Left colon (tissue), 2 donors: ENCODE measurements around the gene P2RX4. TPM values are rescaled to one million over a fixed set of nuclear protein-coding genes. Genes with fewer than 3 reads are reported as not detected.
"Not testable (repeated sequence)": the region's sequence is repeated elsewhere in the genome, so short reads cannot be mapped to it uniquely, and the experiment has no call there.

Experiments
- ATAC-seq: fragments of 200-7000 bp; cut with Tn5 transposase; one replicate; pipeline ENCODE4 v1.9.1; 2020; ENCODE audit warnings: mild to moderate bottlenecking, moderate library complexity
- DNase-seq, 2 donors: peaks; one replicate each; pipeline ENCODE4 v3.0.0-alpha.2; 2020
- intact Hi-C, 2 donors: fragments of 100-400 bp; cut with DNase I in 1 of 2; cut with micrococcal nuclease in 1 of 2; formaldehyde crosslinking; loops; one replicate each; pipeline versions ENCODE4 v1.11.2 to v1.14.0; 2022; cut with DNase I, micrococcal nuclease
- total RNA-seq, 2 donors: library from RNA; stranded (reverse); fragmentation: NEBNext Ultra II Directional; extraction: Animal tissue kit (Norgen Biotek cat#: 25700); gene quantifications; one replicate each; pipeline ENCODE4 v1.2.1, GENCODE V29; 2021
- donor health status: DM: no; HTN: no; CAD: no.
- donor health status: DM: yes; HTN: yes; CAD: no.

P2RX4 gene
- total RNA-seq, 2 donors from 2014 or later, result 131 to 146 TPM

DNA sequence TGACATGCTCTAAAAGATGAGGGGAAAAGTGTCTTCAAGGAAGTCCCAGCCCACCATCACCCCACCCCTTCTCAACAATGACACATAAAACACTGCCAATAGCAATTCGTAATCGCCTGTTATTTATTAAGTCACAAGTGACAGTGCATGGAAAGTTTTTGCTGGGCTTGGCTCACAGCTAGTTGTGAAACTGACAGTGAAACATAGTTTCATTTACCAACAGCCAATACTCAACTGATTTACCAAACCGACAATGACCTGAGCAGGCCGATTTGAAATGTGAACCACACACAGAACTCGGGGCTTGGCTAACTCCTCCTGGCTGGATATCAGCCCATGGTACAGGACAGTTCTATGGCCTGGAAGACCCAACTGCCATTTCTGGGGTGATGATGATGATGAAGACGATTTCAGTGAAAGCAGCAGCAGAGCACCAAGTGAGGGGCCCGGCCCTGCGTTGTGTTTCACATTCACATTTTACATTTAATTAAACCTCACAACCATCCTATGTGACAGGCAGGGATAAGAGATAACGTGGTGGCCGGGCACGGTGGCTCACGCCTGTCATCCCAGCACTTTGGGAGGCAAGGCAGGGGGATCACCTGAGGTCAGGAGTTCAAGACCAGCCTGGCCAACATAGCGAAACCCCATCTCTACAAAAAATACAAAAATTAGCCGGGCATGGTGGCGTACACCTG, 43.9 kb downstream of the P2RX4 start:
- ATAC-seq (no peak), DNase-seq (no peak)
- intact Hi-C loops, result no loop called here

DNA sequence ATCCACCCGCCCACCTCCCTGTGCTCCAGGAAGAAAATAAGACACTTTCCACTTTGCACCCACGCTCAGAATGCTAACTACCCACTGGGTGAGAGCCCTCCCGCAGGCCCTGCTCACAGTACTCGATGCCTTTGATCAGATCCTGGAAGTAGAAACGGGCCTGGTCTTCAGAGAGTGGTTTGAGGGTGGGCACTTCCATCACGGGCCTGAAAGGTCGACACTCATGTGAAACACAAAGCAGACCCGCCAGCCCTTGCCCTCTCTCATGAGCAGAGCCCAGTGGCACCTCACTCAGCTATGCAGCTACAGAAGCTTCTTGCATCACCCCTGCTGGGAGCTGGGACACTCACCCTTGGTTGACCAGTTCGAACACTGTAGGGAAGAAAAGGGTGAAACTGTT, 45.5 kb downstream of the P2RX4 start:
- ATAC-seq (no peak), DNase-seq (no peak)
- intact Hi-C loops, result no loop called here

DNA sequence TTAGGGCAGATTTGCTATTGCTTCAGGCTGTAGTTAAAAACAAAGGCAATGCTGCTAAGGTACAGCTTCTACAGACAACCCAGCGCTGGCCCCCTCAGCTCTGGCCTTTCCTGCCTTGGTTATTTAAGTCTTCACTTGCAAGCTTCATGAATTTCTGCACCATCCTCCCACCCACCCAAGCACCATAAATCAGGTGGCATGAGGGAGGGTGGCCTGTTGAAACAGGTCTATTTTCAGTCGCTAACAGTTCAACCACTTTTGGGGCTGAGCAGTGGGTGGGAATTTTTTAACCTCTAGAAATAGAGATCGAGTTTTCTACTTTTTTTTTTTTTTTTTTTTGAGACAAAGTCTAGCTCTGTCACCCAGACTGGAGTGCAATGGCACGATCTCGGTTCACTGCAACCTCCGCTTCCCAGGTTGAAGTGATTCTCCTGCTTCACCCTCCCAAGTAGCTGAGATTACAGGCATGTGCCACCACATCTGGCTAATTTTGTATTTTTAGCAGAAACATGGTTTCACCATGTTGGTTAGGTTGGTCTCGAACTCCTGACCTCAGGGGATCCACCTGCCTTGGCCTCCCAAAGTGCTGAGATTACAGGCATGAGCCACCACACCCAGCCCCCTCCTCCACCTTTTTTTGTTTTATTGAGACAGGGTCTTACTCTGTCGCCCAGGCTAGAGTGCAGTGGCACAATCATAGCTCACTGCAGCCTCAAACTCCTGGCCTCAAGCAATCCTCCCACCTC, 47.9 kb downstream of the P2RX4 start:
- ATAC-seq, intact Hi-C loops, DNase-seq: not testable (repeated sequence)

DNA sequence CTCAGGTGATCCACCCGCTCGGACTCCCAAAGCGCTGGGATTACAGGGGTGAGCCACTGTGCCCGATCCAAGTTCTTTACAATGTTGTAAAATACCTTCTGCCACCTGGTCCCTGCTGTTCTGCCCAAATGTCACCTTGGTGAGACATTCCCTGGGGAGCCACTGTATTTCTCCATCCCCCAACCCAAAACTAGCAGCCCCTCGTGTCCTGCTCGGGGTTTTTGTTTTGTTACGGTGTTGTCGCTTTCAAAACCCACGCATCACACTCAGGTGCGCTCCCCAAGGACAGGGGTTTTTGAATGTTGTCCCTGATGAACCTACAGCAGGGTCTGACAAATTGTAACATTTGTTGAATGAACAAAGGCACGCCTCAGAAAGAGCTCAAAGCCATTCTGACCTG, 49.1 kb downstream of the P2RX4 start:
- DNase-seq, result no peak
- intact Hi-C loops, result no loop called here
- no peak for ATAC-seq

GRCh38 chr12:121260091-121260490, 50.2 kb downstream of the P2RX4 start:
- intact Hi-C loops, result no loop called here
- DNase-seq, result no peak
- ATAC-seq, result no peak

GRCh38 chr12:121261398-121261797, 51.5 kb downstream of the P2RX4 start:
- intact Hi-C loops, result no loop called here
- DNase-seq, result no peak
- ATAC-seq, result no peak

GRCh38 chr12:121263206-121263935, 53.4 kb downstream of the P2RX4 start:
- ATAC-seq (no peak), DNase-seq (no peak)
- intact Hi-C loops, result no loop called here

- intact Hi-C loops, result no loop called here
- no peak for DNase-seq
- ATAC-seq, result no peak
Measured at GRCh38 chr12:121264135-121264534, 54.2 kb downstream of the P2RX4 start.

DNA sequence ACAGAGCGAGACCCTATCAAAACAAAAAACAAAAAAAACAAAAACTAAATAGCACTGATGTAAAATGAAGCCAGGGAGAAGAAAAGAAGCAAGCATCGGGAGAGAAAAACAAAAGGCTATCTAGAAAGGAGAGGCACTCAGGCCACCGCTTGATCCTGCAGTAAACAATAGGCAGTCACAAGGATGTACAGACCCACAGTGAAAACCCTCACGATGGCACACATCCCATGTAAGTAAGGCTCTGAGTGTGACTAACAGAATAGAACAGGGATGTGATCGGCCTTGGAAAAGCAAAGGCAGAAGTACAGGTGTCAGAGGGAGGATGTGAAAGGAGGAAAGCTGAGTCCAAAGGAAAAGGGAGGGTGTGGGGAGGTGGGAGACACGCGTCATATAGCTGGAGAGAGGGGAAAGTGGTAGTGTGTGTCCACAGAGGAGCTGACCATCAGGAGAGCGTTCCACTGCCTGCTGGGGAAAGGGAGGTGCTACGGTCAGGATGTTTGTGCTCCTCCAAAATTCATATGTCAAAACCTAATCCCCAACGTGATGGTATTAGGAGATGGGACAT, 55.1 kb downstream of the P2RX4 start:
- ATAC-seq (no peak), DNase-seq (no peak)
- intact Hi-C loops, result no loop called here

GRCh38 chr12:121267822-121268221, 57.9 kb downstream of the P2RX4 start:
- intact Hi-C loops, result no loop called here
- ATAC-seq, result no peak
- DNase-seq, result no peak

GRCh38 chr12:121273364-121273896, 63.5 kb downstream of the P2RX4 start:
- ATAC-seq (no peak), DNase-seq (no peak)
- intact Hi-C loops, result no loop called here

GRCh38 chr12:121274036-121274763, 64.3 kb downstream of the P2RX4 start:
- intact Hi-C loops, result no loop called here
- ATAC-seq, result no peak

GRCh38 chr12:121277374-121277759, 67.4 kb downstream of the P2RX4 start:
- intact Hi-C loops, result no loop called here
- no peak for ATAC-seq

More at GRCh38 chr12:121274036-121274763, 64.3 kb downstream of the P2RX4 start:
- DNase-seq, result no peak

GRCh38 chr12:121278169-121279070, 68.5 kb downstream of the P2RX4 start:
- DNase-seq (no peak), ATAC-seq (no peak)
- intact Hi-C loops, result no loop called here

More at GRCh38 chr12:121277374-121277759, 67.4 kb downstream of the P2RX4 start:
- DNase-seq, result no peak

DNA sequence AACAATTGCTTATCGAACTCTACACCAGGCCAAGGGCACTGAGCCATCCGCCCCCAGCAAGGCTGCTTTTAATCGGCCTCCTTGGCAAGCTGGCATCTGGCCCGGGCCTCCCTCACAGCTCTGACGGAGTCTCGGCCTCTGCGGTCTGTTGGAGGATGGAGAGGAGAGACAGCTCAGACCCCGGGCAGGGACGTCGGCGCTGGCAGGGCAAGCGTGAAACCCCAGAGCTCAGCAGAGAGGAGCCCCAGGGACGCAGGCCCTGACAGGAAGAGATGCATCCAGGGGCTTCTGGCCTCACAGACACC, 69.1 kb downstream of the P2RX4 start:
- ATAC-seq, result no peak
- DNase-seq, result no peak
- intact Hi-C loops, result no loop called here

DNA sequence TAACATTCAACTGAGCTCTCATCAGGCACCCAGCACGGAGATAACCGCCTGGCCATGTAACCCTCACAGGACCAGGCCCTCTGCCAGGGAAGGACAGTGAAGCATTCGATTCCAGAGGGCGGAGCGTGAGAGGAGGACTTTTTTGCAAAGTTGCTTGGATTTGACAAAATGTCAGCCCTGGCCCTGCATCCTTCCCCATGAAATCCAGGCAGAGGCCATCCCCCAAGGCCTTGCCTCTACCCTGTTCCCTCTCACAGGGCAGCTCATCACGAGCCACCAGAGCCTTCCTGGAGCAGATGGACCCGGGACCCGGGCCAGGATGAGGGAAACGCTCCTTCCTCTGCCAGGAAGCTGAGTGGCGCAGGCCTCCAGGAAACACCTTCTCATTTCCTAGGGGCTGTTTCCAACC, 69.6 kb downstream of the P2RX4 start:
- no peak for ATAC-seq
- intact Hi-C loops, result no loop called here
- no peak for DNase-seq

GRCh38 chr12:121280531-121280930, 70.6 kb downstream of the P2RX4 start:
- intact Hi-C loops, ATAC-seq, DNase-seq: not testable (repeated sequence)

DNA sequence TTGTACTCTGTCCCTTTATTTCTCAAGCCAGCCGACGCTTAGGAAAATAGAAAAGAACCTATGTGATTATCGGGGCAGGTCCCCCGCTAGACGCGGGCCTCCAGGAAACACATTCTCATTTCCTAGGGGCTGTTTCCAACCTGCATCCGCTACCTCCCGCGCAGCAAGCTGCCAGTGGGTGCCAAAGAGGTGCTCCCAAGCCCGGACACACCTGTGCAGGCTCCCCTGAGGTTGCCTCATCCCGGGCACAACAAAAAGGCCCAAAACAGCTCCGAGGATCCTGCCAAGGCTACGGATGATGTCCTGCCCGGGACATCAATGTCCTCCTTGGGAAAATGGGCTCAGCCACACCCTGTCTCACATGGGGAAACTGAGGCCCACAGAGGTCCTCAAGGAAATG, 71.2 kb downstream of the P2RX4 start:
- intact Hi-C loops, ATAC-seq: not testable (repeated sequence)

More for the DNA sequence above, 71.2 kb downstream of the P2RX4 start:
- DNase-seq, result not testable (repeated sequence)
